ENCODE data around the gene SIRT3.

SIRT3 gene

GRCh38 chr11:268716-269145 lies 32.6 kb upstream of the SIRT3 start:
- H3K27ac ChIP-seq, result peak overlapping the region; percentile 73
- peak; percentile 64 for TF ChIP-seq CTCF (IDR thresholded peaks at IDR 0.05)

GRCh38 chr11:267491-267994 lies 31.4 kb upstream of the SIRT3 start:
- peak overlapping the region; percentile 73 for H3K27ac ChIP-seq
- no peak for TF ChIP-seq CTCF (IDR thresholded peaks at IDR 0.05)
- TF ChIP-seq ZFX (IDR thresholded peaks at IDR 0.05; ENCODE audit: borderline replicate concordance), result no peak

- H3K27ac ChIP-seq, result no peak overlapping the region; the same call in 1 of the 2 replicates
- TF ChIP-seq ZFX (IDR thresholded peaks at IDR 0.05; ENCODE audit: borderline replicate concordance) (no peak), CTCF (IDR thresholded peaks at IDR 0.05) (no peak)
Measured at GRCh38 chr11:266676-267439, 30.7 kb upstream of the SIRT3 start.

GRCh38 chr11:261624-262023 lies 25.5 kb upstream of the SIRT3 start:
- no peak for TF ChIP-seq ZFX (IDR thresholded peaks at IDR 0.05; ENCODE audit: borderline replicate concordance)
- no peak for TF ChIP-seq CTCF (IDR thresholded peaks at IDR 0.05)
- no peak overlapping the region for H3K27ac ChIP-seq

GRCh38 chr11:259413-259812 lies 23.3 kb upstream of the SIRT3 start:
- H3K27ac ChIP-seq, result no peak overlapping the region
- TF ChIP-seq CTCF (IDR thresholded peaks at IDR 0.05) (no peak), ZFX (IDR thresholded peaks at IDR 0.05; ENCODE audit: borderline replicate concordance) (no peak)

- no peak overlapping the region for H3K27ac ChIP-seq
- TF ChIP-seq ZFX (IDR thresholded peaks at IDR 0.05; ENCODE audit: borderline replicate concordance), result no peak
- peak; percentile 17; the same call in 1 of the 2 replicates for TF ChIP-seq CTCF (IDR thresholded peaks at IDR 0.05)
Measured at GRCh38 chr11:257766-258493, 21.8 kb upstream of the SIRT3 start.
